GM10847 (cell line): Measurements from ENCODE around the gene TIMP2.

Source experiments
- POLR2A ChIP-seq: IDR thresholded peaks from 2 replicates; pipeline ENCODE4 v1.6.1; 2011; ENCODE audit not compliant: insufficient read length; ENCODE audit errors: extremely low read depth

Gene TIMP2

GRCh38 chr17:78923660-78924453, 1.3 kb downstream of the TIMP2 start:
- TF ChIP-seq POLR2A = no peak

DNA sequence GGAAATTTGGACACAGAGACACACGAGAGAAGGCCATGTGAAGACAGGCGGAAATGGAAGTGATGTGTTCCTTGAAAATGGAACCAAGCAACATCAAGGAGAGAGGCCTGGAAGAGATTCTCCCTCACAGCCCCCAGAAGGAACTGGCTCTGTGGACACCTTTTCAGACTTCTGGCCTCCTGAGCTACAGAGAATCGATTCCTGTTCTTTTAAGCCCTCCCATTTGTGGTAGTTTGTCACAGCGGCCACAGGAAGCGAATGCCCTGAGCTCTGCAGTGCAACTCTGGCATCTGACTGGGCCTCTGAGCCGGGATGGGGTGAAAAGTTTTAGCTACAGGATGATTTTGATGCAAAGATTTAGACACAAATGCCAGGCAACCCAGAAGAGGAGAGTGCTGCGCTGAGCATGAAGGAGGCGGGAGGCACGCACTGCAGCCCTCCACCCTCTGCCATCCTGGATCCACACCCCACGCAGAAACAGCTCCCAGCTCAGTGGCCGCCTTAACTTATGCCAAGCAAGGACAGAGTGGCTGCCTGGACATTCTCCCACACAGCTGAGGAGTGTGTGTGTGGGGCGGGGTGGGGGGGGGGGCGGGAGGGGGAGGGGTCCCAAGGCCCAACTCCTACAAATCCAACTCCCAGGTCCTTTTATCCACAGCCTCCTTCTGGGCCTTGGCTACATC, 2.2 kb downstream of the TIMP2 start:
- TF ChIP-seq POLR2A = no peak

GRCh38 chr17:78921437-78921971, 3.7 kb downstream of the TIMP2 start:
- no peak for TF ChIP-seq POLR2A

- TF ChIP-seq POLR2A = no peak
Measured at GRCh38 chr17:78920528-78920927, 4.7 kb downstream of the TIMP2 start.

DNA sequence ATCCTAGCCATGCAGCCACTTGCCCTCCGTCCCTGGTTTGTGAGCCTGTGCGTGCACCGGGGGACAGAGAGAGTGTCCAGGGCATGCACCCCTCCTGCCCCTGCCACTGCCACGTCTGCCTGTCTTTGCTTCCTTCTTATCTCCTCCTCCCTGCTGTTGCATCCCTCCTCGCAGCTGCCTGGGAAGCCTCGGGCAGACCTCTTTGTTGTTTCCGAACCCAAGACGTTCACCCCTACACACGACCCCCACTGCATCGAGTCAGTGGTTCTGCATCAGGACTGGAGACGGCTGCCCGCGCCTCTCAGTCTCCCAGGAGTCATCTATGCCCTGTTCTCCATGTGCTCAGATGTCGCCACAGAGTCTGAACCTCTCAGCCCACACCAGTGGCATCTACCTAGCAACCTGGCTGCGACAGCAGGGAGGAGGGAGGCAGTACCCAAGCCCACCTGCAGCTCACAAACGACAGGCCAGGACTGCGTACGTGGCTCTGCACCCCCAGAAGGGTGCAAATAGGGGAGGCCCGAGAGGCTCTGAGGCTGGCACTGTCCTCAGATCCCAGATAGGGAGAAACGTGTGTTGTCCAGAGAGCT, 5.2 kb downstream of the TIMP2 start:
- TF ChIP-seq POLR2A = no peak

GRCh38 chr17:78918979-78919378, 6.2 kb downstream of the TIMP2 start:
- no peak for TF ChIP-seq POLR2A

DNA sequence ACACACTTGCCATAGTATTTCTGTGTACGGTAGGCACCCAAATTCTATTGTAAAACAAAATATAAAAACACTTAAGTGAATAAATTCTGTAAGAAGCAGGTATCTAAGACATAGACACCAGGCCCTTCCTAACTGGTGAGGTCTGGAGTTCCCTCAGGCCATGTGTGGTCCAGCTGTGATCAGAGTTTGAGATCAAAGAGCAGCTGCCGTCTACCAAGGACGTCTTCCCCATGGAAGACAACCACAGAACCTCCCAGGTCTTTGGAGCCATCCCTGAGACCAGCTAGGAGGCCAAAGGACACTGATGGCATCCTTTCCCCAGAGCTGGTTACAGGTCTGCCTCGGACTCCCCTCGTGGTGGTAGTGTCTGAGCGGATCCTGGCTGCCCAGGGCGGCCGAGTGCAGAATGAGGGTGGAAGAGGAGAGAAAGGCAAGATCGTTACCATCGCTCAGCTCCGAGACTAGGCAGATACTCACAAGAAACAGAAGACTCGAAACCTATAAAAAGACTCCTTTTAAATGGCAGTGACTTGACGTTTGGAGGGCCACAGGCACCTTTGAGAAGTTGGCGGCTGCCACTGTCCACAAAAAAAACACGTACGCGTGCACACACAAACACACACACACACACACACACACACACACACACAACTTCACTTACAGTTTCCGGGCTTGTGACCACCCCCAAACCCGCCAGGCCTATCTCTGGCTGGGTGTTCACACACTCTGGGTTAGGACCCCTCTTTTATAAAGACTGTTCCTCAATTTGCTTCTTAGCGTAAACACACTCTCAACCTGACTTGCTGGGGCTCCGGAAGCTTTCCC, 7.5 kb downstream of the TIMP2 start:
- TF ChIP-seq POLR2A = no peak

GRCh38 chr17:78915872-78916632, 9.1 kb downstream of the TIMP2 start:
- TF ChIP-seq POLR2A = no peak

GRCh38 chr17:78913115-78913514, 12.1 kb downstream of the TIMP2 start:
- no peak for TF ChIP-seq POLR2A

GRCh38 chr17:78912082-78912481, 13.1 kb downstream of the TIMP2 start:
- no peak for TF ChIP-seq POLR2A

DNA sequence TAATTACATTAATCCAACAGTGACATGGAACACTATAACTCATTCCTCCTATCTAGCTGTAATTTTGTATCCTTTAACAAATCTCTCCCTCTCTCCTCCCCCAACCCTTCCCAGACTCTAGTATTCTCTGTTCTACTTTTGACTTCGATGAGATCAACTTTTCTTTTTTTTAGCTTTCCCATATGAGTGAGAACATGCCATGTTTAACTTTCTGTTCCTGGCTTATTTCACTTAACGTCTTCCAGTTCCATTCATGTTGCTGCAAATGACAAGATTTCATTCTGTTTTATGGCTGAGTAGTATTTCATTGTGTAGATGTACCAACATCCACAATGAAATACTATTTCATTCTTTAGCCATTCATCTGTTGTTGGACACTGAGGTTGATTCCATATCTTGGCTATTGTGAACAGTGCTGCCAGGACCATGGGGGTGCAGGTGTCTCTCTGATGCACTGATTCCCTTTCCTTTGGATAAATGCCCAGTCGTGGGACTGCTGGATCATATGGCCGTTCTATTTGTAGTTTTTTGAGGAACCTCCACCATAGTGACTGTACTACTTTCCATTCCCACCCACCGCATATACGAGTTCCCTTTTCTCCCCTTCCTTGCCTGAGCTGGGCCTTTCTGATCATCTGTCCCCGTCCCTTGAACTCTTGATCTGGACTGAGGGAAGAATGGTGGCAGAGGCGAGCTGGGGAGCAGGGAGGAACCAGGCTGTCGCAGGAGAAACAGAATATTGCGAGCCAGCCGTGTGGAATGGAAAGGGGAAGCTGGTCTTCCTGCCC, 14.5 kb downstream of the TIMP2 start:
- TF ChIP-seq POLR2A = no peak

- TF ChIP-seq POLR2A = no peak
Measured at GRCh38 chr17:78908426-78908825, 16.8 kb downstream of the TIMP2 start.

DNA sequence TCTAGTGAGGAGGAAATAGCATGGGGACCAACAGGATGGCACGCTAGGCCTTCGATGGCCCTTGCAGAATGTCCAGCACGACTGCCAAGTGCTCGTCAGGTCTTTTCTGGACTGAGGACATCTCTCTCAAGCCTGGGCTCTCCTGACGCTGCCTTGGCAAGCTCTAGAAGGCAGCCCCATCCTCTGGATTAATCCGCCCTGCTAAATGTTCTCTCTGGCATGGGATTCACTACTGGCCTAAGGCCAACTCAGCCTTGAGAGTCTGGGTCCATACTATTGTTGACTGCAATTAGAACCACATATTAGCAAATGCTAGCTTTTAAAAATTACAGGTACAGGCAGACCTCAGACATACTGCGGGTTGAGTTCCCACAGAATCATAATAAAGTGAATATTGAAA, 19.6 kb downstream of the TIMP2 start:
- no peak for TF ChIP-seq POLR2A

DNA sequence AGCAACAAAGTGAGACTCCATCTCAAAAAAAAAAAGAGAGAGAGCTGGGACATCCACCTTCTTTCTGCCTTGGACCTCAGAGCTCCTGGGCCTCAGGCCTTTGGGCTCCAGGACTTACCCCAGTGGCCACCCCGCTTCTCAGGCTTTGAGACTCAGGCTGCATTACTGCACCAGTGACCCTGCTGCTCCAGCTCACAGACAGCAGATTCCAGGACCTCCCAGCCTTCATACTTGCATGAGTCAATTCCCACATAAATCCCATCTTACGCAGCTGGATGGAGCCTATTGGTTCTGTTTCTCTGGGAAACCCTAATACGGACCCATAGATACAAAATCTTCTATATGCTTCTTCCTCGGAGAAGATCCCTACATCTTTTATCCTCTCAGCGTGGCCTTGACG, 20.1 kb downstream of the TIMP2 start:
- no peak for TF ChIP-seq POLR2A
